Measurements from ENCODE around the gene CTNNA3.
"Not testable (repeated sequence)": the region's sequence is repeated elsewhere in the genome, so short reads cannot be mapped to it uniquely, and the experiment has no call there.

CTNNA3 gene

GRCh38 chr10:67246066-67246555 is 449.9 kb downstream of the CTNNA3 start:
- DNase-seq (ENCODE audit: low spot score) = no peak

- DNase-seq (ENCODE audit: low spot score) = no peak
Measured at GRCh38 chr10:67242528-67242927, 453.5 kb downstream of the CTNNA3 start.

GRCh38 chr10:67241451-67241850 is 454.5 kb downstream of the CTNNA3 start:
- no peak for DNase-seq (ENCODE audit: low spot score)

GRCh38 chr10:67239864-67240497 is 456.0 kb downstream of the CTNNA3 start:
- DNase-seq (ENCODE audit: low spot score) = no peak

GRCh38 chr10:67230680-67231500 is 465.1 kb downstream of the CTNNA3 start:
- DNase-seq (ENCODE audit: low spot score) = not testable (repeated sequence)

GRCh38 chr10:67225226-67225625 is 470.8 kb downstream of the CTNNA3 start:
- DNase-seq (ENCODE audit: low spot score) = no peak

GRCh38 chr10:67224553-67224952 is 471.4 kb downstream of the CTNNA3 start:
- no peak for DNase-seq (ENCODE audit: low spot score)

- no peak for DNase-seq (ENCODE audit: low spot score)
Measured at GRCh38 chr10:67222934-67223333, 473.1 kb downstream of the CTNNA3 start.

GRCh38 chr10:67221939-67222494 is 474.0 kb downstream of the CTNNA3 start:
- no peak for DNase-seq (ENCODE audit: low spot score)

- DNase-seq (ENCODE audit: low spot score) = no peak
Measured at GRCh38 chr10:67211680-67212079, 484.3 kb downstream of the CTNNA3 start.

GRCh38 chr10:67207923-67208322 is 488.1 kb downstream of the CTNNA3 start:
- not testable (repeated sequence) for DNase-seq (ENCODE audit: low spot score)

GRCh38 chr10:67200913-67201564 is 495.0 kb downstream of the CTNNA3 start:
- no peak for DNase-seq (ENCODE audit: low spot score)

GRCh38 chr10:67175354-67175753 is 520.6 kb downstream of the CTNNA3 start:
- DNase-seq (ENCODE audit: low spot score) = no peak

GRCh38 chr10:67173787-67174186 is 522.2 kb downstream of the CTNNA3 start:
- no peak for DNase-seq (ENCODE audit: low spot score)

GRCh38 chr10:67171970-67172369 is 524.0 kb downstream of the CTNNA3 start:
- no peak for DNase-seq (ENCODE audit: low spot score)

GRCh38 chr10:67156239-67156638 is 539.8 kb downstream of the CTNNA3 start:
- no peak for DNase-seq (ENCODE audit: low spot score)

- no peak for DNase-seq (ENCODE audit: low spot score)
Measured at GRCh38 chr10:67151471-67151870, 544.5 kb downstream of the CTNNA3 start.

- DNase-seq (ENCODE audit: low spot score) = no peak
Measured at GRCh38 chr10:67144530-67144929, 551.5 kb downstream of the CTNNA3 start.

GRCh38 chr10:67141300-67141699 is 554.7 kb downstream of the CTNNA3 start:
- no peak for DNase-seq (ENCODE audit: low spot score)

GRCh38 chr10:67140641-67141040 is 555.4 kb downstream of the CTNNA3 start:
- no peak for DNase-seq (ENCODE audit: low spot score)

- DNase-seq (ENCODE audit: low spot score) = no peak
Measured at GRCh38 chr10:67127441-67127840, 568.6 kb downstream of the CTNNA3 start.

- no peak for DNase-seq (ENCODE audit: low spot score)
Measured at GRCh38 chr10:67119651-67120050, 576.3 kb downstream of the CTNNA3 start.

- no peak for DNase-seq (ENCODE audit: low spot score)
Measured at GRCh38 chr10:67115972-67116371, 580.0 kb downstream of the CTNNA3 start.

Measured in cerebellar cortex (tissue), 1 donor.